Osteocyte (in vitro differentiated cells): ENCODE measurements around the gene LARP1. TPM values are rescaled to one million over a fixed set of nuclear protein-coding genes. Genes with fewer than 3 reads are reported as not detected.

Experiments used
- DNase-seq: peaks from one replicate; pipeline ENCODE4 v3.0.0; 2021; ENCODE audit warnings: mixed read lengths; ENCODE audit not compliant: unreplicated experiment; ENCODE audit errors: extremely low spot score
- H3K27ac Mint-ChIP-seq: one replicate; pipeline ENCODE4 v1.8.0; 2021; ENCODE audit warnings: mild to moderate bottlenecking, mixed read lengths; ENCODE audit not compliant: unreplicated experiment
- H3K27me3 Mint-ChIP-seq: one replicate; pipeline ENCODE4 v1.8.0; 2021; ENCODE audit warnings: mixed read lengths; ENCODE audit not compliant: unreplicated experiment
- H3K36me3 Mint-ChIP-seq: one replicate; pipeline ENCODE4 v1.8.0; 2021; ENCODE audit warnings: mixed read lengths; ENCODE audit not compliant: unreplicated experiment
- H3K4me1 Mint-ChIP-seq: one replicate; pipeline ENCODE4 v1.8.0; 2021; ENCODE audit warnings: mixed read lengths; ENCODE audit not compliant: unreplicated experiment
- H3K4me3 Mint-ChIP-seq: one replicate; pipeline ENCODE4 v1.8.0; 2021; ENCODE audit warnings: mild to moderate bottlenecking, moderate library complexity, mixed read lengths; ENCODE audit not compliant: unreplicated experiment
- H3K9me3 Mint-ChIP-seq: one replicate; pipeline ENCODE4 v1.8.0; 2021; ENCODE audit warnings: mixed read lengths; ENCODE audit not compliant: unreplicated experiment
- total RNA-seq: library from RNA; stranded (reverse); gene quantifications from 2 replicates; pipeline ENCODE4 v1.2.1, GENCODE V29; 2021
- TF ChIP-seq, protein P1 (sequence below): fragments of 200-600 bp; sonication (generic); IDR thresholded peaks from 2 replicates; pipeline ENCODE4 v1.5.0; 2021; ENCODE audit warnings: antibody characterized with exemption, mild to moderate bottlenecking, moderate library complexity

The LARP1 gene
- total RNA-seq, 1 donor from 2014 or later: 247 TPM

DNA sequence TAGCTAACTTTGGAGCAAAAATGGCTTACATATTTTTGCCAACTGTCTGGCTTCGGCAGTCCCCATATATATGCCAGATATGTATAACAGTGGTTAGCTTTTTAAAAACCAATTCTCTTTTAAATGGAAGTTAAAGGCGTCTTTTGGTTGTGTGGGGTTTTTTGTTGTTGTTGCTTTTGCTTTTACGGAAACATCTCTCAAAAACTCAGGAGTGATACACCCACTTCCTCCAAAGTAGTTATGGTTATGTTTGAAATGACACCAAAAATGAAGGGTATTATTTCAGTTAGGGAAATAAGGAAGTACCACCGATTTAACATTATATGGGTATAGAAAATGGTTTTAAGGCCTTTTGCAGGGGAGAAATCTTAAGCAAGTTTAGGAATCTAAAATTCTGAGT, 105.6 kb downstream of the LARP1 start:
- Mint-ChIP-seq H3K27ac (peak overlapping the region; percentile 100), H3K36me3 (peaks cover 25% of the 10 kb centered on the region), H3K9me3 (no peaks in the 10 kb centered on the region), H3K4me3 (peak overlapping the region; percentile 92), H3K4me1 (peaks cover 49% of the 10 kb centered on the region), H3K27me3 (no peaks in the 10 kb centered on the region)
- no peak for DNase-seq
- TF ChIP-seq, protein P1, sequence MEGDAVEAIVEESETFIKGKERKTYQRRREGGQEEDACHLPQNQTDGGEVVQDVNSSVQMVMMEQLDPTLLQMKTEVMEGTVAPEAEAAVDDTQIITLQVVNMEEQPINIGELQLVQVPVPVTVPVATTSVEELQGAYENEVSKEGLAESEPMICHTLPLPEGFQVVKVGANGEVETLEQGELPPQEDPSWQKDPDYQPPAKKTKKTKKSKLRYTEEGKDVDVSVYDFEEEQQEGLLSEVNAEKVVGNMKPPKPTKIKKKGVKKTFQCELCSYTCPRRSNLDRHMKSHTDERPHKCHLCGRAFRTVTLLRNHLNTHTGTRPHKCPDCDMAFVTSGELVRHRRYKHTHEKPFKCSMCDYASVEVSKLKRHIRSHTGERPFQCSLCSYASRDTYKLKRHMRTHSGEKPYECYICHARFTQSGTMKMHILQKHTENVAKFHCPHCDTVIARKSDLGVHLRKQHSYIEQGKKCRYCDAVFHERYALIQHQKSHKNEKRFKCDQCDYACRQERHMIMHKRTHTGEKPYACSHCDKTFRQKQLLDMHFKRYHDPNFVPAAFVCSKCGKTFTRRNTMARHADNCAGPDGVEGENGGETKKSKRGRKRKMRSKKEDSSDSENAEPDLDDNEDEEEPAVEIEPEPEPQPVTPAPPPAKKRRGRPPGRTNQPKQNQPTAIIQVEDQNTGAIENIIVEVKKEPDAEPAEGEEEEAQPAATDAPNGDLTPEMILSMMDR: no peak

DNA sequence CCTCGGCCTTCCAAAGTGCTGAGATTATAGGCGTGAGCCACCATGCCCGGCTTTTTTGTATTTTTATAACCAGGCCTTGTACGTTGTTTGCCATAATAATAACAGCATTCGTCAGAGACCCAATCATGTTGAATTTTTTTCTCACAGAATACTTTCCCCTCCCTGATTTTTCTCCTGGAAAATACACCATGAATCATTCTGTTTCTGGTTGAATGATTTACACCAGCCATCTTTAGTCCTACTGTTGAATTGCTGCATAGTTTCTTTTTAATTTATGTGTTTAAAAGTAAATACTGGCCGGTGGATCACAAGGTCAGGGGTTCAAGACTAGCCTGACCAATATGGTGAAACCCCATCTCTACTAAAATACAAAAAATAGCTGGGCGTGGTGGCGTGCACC, 106.8 kb downstream of the LARP1 start:
- no peak overlapping the region for H3K27ac Mint-ChIP-seq
- H3K27me3 Mint-ChIP-seq: no peaks in the 10 kb centered on the region
- TF ChIP-seq, protein P1: no peak
- peak overlapping the region; percentile 40 for H3K4me3 Mint-ChIP-seq
- H3K9me3 Mint-ChIP-seq: no peaks in the 10 kb centered on the region
- peaks cover 31% of the 10 kb centered on the region for H3K36me3 Mint-ChIP-seq
- DNase-seq: no peak
- H3K4me1 Mint-ChIP-seq: peaks cover 53% of the 10 kb centered on the region

- Mint-ChIP-seq H3K27ac (peak overlapping the region; percentile 24), H3K36me3 (peaks cover 37% of the 10 kb centered on the region), H3K27me3 (no peaks in the 10 kb centered on the region), H3K4me1 (peaks cover 53% of the 10 kb centered on the region), H3K9me3 (no peaks in the 10 kb centered on the region), H3K4me3 (no peak overlapping the region)
- TF ChIP-seq, protein P1: no peak
- DNase-seq: no peak
These were observed 107.6 kb downstream of the LARP1 start for GRCh38 chr5:154862766-154863165.

DNA sequence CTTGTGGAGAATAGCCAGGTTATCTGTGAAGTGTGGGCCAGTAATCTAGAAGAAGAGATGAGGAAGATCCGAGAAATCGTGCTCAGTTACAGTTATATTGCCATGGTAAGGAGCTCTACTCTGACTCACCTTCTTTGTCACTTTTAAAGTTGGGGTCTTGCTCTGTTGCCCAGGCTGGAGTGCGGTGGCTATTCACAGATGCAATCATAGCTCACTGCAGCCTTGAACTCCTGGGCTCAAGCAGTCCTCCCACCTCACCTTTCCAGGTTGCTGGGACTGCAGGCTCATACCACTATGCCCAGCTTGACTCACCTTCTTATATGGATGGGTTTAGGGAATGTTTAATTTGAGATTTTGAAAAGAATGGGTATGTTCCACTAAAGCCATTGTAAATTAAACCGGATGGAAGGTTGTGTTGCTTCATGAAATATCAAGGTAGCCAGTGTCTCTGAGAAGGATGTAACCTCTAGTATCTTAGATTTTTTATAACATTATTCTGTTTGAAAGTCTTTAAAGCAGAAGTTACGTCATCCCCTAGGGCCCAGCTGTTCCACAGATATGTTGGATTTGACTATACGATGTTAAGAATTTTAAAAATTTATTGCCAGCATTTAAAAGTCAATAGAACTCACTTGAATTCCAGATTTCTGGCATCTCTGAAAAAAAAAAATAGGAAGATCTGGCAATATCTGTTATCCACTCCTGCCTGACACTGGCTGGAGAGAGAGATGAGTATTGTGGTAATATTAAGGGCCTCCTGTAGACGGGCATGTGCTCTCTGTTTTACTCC, 108.3 kb downstream of the LARP1 start:
- H3K9me3 Mint-ChIP-seq: no peaks in the 10 kb centered on the region
- no peak for DNase-seq
- H3K4me1 Mint-ChIP-seq: peaks cover 54% of the 10 kb centered on the region
- TF ChIP-seq, protein P1: no peak
- no peaks in the 10 kb centered on the region for H3K27me3 Mint-ChIP-seq
- no peak overlapping the region for H3K27ac Mint-ChIP-seq
- no peak overlapping the region for H3K4me3 Mint-ChIP-seq
- H3K36me3 Mint-ChIP-seq: peaks cover 37% of the 10 kb centered on the region

GRCh38 chr5:154865466-154866184, 110.4 kb downstream of the LARP1 start:
- Mint-ChIP-seq H3K36me3 (peaks cover 49% of the 10 kb centered on the region), H3K27ac (peak overlapping the region; percentile 44), H3K9me3 (no peaks in the 10 kb centered on the region), H3K27me3 (no peaks in the 10 kb centered on the region), H3K4me1 (peaks cover 44% of the 10 kb centered on the region), H3K4me3 (no peak overlapping the region)
- DNase-seq: no peak
- TF ChIP-seq, protein P1: no peak
